SW480 (cell line): ENCODE measurements around the gene SHC3.

ENCODE experiments used
- DNase-seq: peaks from one replicate; pipeline ENCODE4 v3.0.0-alpha.2; 2016; ENCODE audit warnings: low spot score

The SHC3 gene

DNA sequence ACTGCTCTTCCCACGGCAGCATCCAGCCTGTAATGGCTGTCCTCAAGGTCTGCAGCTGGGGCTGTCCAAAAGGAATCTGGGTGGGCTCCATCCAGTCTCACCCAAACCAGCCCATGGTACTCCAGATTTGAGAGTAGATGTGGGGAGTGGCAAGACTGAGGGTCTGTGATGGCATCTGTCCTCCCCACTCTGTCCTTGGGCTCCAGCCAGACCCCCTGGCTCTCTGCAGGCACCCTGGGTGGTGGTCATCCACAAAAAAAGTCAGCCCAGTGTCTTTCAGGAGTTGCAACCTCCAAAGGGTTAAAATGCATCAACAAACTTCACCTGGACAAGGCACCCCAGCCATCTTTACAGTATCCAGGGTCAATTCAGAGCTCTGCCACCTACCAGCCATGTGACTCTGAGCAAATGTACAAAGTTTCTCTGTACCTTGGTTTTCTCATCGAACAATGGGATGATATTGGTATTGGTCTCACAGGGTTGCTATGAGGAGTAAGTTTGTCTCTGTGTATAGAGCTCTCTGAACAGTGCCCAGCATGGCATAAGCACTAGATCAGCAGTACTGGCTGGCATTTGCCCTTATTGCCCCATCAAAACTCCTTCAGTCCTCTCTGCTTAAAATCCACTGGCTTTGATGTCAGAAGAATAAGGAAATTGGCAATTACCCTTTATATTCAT is 194.6 kb downstream of the SHC3 start:
- no peak for DNase-seq

DNA sequence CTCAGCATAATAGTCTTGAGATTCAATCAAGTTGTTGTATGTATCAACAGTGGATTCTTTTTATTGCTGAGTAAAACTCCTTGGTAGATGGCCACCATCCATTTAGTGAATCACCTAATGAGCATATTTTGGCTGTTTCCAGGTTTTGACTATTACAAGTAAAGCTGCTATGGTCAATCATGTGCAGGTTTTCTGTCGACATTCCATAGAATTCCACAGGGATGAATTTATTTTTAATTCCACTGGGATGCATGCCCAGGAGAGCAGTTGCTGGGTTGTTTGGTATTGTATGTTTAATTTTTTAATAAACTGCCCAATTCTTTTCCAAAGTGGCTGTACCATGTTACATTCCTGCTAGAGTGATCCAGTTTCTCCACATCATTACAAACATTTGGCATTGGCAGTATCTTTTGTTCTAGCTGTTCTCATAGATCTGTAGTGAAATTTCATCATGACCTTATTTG is 197.8 kb downstream of the SHC3 start:
- DNase-seq, result no peak

DNA sequence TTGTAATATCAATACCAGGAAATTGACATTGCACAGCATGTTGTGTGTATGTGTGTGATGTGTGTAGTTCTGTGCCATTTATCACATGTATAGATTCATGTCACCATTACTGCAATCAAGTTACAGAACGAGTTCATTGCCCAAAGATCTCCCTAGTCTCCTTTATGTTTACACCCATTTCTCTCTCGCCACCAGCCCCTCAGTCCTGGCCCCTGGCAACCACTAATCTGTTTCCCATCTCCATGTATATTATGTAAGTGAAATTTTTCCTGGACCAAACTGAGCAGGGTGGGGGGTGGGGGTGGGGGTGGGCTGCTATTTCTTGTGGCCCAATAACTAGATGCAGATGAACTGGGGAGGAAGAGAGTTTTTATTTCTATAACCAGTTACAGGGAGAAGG is 198.8 kb downstream of the SHC3 start:
- no peak for DNase-seq

DNA sequence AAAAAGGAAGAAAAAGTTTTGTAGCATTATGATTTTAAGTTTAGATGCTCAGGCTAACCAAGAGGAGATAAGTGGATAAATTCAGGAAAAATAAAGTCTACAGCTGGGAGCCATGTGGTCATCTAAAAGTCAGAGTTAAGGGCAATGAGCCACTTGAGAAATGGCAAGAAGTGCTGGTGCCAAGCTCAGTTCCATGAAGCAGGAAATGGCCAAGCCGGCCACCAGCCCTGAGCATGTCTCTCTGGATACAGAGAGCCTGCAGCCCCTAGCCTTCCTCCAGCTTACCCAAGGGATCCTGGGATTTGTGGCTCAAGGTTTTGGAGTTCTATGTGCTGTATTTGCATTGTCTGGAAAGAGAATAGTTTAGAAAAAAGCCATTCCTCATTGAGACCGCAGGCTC is 199.6 kb downstream of the SHC3 start:
- no peak for DNase-seq

DNA sequence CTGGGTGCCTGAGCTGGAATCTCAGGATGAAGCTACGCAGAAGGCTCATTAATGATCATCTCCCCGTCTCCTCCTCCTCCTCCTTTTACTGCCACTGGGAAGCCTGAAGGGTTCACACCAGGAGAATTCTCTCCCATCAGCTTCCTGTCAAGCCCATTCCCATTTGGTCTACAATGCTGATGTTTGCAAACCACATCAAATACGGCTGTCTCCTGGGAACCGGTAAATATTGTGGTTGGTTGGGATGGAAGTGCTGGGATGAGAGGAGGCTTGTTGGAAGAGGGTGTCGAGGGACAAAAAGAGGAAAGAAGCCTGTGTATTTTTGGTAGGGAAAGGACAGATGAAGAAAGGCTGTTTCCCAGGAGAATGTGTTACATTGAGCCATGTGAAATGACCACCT is 200.6 kb downstream of the SHC3 start:
- peak; percentile 92 for DNase-seq

DNA sequence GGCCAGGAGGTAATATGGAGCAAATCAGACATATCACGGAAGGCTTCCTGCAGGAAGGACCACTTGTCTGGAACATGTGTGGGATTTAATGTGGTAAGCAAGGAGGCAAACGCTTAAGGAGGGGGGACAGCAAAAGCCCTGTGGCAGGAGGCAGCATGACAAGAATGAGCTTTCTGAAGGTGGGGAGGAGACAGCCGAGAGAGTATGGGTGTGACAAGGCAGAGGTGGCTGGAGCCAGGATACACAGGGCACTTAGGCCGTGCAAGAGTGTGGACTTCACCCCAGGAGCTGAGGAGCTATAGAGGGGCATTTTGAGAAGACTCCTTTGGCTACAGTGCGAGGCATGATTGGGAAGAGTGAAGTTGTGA is 201.7 kb downstream of the SHC3 start:
- DNase-seq, result no peak

DNA sequence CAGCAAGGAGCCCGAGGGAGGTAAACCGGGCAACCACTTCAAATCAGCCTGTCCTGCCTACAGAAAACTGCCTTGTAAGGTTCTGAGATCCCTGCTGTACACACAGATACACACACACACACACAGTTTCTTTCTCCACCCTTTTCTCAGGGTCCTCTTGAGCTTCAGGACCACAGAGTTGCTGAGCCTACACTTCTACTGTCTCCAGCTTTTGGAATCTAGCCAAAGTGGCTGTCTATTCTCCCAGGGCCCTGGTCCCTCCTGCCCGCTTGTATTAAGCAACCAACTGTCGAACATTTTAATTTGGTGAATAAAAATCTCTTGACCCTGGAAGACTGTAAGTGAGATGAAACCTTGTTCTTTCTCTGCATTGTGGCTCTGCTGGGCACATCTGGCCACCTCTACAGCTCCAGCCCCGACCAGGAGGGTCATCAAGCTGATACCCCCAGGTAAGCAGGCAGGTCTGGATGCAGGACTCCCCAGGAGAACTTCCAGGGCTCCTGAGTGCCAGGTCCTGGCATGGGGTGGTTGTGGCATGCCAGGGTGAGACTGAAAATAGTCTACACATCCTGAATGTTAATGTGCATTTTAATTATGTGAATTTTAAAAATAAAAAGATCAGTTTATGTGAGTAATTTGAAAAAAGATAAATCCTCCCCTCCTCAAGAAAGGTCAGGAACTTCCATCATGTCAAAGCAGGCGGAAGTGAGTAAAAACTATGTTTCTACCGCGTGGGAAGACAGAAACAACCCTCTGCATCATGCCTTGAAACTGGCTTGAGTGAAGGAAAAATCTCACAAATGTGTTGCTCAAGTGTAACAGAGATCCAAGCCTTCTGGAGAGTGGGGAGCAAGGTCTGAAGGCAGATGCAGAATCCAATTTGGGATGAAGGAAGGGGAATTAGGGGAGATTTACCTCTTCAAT is 202.4 kb downstream of the SHC3 start:
- DNase-seq, result no peak

DNA sequence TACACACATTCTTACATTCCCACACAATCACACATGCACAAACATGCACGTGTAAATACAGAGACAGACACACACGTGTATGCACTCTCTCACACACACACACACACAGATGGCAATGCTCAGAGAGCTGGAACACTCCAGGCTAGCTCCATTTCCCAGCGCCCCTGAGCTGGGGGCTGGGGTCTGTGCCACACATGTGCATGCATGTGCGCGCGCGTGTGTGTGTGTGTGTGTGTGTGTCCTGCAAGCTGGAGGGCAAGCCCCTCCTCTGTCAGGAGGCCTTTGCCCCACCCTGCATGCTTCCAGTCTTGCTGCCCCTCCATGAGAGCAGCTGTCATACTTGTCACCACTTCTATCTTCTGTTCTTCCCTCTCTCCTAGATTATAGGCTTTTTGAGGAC is 204.0 kb downstream of the SHC3 start:
- no peak for DNase-seq

DNA sequence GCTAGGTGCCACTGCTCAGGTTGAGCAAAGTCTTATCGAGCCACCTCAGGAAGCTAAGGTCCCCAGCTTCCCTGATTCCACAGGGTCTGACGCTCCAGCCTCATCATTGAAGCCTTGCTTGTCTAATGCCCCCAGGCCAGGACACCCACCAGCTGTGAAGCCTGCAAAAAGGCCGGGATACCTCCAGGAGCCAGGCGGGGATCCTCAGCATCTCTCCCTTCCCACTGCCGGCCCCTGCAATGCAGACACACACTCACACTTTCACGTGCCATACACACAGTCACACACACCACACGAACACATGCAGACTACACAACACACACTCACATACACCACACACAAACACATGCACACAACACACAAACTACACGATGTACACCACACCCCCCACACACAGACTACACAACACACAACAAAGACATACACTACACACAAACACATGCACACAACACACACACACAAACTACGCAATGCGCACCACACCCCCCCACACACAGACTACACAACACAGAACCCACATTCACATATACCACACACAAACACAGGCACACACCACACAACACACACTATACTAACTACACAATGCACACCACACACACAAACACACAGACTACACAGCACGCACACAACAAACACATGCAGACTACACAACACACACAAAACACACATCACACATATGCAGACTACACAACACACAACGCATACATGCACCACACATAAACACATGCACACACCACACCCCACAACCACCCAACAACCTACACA is 205.2 kb downstream of the SHC3 start:
- no peak for DNase-seq

DNA sequence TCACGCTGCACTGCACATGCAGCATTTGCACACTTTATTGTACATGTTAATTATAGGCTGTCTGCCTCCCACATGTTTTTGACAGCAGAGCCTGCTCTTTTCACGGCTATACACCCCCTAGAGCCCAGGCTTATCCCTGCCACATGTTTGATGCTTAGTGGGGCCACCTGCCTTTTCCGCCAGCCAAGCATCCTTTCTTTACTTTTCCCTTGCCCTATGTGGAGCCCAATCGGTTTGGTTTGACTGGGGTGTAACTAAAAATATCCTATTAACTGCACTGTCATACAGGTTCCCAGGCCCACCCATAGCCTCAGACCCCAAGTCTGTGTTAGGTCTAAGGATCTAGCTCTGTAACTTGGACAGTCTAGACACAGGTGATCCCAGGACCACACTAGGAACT is 206.2 kb downstream of the SHC3 start:
- no peak for DNase-seq

DNA sequence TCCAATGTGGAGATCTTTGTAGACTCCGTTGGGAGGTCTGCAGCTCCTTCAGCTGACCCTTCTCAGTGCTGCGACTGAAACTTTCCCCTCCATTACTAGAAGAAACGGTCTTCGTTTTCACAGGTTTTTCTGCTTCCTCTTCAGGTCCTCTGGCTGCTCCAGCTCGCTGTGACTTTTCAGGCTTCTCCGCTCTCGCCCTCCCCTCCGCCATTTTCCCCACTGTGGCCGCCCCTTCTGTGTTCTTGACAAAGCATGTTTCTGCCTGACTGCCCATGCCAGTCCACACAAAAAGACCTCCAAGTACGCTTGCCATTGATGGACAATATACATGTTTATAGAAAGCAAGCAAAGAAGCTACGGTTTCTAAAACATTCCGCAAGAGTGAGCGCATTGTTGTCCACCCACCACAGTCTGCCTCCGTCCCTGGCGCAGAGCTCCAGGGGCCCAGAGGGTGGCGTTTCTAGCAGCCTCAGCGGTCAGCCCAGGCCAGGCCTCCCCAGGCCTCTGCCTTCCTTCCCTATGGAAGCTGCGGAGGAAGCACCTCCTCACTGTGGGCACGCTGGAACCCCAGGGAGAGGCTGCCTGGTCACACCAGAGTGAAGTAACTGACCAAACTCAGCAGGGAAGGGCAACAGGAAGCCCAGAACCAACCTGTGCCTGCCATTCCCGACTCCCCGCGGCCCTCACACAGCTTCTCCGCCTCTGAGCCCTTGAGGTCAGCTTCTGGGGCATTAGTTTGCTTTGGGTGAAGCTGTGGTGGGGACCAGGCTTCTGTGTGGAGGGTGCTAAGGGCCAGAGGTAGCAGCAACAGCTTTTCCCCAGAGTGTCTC is 207.3 kb downstream of the SHC3 start:
- DNase-seq, result no peak

DNA sequence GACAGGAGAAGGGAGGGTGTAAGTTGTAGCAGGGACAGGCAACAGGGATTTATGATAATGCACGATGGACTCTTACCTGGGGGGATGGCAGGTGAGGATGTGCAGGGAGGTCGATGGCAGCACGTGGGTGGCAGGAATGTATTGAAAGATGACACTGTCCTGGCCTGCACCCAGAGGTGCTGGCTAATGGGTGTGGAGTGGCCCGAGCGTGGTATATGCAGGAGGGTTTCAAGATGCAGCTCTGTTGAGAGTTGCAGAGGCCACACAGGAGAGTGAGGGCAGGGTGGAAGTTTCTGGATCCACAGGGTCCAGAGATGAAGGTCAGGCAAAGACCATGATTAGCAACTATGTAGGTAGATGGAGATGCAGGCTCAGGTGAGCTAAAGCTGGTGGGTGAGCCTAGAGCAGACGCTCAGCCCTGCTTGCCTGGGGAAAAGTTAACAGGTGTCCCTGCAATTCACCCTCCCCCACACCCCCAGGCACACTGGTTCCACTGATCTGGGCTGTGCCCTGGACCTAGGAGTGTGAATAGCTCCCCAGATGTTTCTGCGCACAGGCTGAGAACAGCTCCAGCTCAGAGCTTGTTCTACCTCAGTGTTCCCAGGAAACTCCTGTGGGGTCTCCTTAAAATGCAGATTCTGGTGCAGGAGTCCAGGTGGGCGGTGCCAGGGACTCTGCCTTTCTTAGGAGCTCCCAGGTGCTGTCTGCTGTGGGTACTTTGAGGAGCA is 208.8 kb downstream of the SHC3 start:
- DNase-seq, result no peak

DNA sequence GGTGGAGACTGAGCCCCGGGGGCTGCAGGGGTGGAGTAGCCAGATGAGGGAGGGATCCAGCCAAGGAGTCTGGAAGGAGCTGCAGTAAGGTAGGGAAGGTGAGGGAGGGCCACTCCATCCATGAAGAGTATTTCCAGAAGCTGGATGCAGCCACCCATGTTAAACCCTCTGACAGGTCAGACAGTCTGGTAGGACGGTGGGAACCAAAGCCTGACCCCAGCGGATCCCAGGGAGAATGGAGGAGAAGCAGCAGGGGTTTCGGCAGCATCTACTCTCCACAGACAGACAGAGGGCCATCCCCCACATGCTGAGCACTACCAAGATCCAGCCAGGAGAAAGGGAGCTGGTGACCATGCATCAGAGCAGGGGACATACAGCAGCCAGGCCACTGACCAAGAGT is 209.8 kb downstream of the SHC3 start:
- no peak for DNase-seq

DNA sequence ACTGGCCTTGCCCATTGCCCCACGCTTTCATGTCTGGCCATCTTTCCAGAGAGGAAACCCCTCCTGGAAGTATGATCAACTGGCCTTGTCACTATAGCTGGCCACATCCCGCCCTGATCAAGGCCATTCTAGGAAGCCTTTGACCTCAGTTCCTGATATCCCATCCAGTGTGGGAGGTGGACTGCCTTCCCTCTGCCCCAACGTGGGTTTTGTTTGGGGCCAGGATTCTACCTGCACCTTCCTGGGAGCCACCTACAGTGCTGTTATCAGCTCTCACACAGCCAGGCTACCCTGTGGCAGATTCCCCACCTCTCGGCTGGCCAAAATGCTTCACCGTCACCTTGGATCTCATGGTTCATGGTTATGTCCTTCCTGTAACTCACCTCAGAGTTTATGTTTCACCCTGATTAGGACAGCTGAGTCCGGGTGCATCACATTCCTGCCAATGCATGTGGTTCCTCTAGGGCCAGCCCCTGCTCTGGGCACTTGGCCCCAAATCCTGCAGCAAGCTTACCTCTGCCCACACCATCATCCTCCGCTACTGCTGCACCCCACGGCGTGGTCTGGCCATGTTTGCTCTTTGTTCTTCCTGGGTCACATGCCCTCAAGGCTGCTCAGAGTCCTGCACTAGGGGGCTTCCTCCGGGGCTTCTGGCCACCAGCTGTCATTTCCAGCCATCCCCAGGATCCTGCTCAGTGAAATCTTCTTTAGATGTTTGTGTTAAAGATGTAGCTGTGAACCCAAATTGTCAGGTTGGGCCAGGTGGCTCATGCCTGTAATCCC is 211.5 kb downstream of the SHC3 start:
- no peak for DNase-seq

DNA sequence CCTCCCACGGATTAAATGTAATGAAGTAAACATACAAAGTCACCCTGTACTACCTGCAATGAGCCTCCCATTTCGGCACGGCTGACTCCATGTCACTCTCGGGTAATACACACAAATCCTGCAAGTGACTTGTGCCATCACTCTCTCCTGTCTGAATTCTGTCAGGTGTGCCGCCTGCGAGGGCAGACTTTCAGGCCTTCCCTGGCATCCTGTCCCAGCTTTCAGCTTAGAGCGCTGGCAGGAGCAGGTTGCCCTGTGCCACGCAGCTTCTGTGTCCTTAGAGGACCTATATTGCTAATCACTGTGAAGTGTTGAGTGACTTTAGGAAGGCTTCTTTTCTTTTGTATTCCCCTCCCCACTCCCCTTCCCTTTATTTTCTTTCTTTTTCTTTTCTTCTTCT is 213.1 kb downstream of the SHC3 start:
- DNase-seq, result no peak

DNA sequence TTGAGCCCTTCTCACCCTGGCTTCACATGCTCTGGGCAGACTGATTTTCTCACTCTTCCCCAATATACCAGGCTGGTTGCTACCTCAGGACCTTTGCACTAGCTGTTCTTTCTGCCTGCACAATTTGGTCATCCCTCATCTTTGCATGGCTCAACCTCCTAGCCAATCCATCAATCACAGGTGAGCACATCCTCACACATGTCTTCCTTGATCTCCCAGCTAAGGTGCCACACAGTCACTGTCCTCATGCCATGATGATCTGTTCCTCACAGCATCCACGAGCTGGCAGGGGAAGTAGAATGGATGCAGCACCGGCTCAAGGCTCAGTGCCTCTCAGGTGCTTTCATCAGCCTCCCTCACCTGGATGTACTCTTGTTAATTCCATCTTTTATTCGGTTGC is 218.0 kb downstream of the SHC3 start:
- DNase-seq, result no peak

DNA sequence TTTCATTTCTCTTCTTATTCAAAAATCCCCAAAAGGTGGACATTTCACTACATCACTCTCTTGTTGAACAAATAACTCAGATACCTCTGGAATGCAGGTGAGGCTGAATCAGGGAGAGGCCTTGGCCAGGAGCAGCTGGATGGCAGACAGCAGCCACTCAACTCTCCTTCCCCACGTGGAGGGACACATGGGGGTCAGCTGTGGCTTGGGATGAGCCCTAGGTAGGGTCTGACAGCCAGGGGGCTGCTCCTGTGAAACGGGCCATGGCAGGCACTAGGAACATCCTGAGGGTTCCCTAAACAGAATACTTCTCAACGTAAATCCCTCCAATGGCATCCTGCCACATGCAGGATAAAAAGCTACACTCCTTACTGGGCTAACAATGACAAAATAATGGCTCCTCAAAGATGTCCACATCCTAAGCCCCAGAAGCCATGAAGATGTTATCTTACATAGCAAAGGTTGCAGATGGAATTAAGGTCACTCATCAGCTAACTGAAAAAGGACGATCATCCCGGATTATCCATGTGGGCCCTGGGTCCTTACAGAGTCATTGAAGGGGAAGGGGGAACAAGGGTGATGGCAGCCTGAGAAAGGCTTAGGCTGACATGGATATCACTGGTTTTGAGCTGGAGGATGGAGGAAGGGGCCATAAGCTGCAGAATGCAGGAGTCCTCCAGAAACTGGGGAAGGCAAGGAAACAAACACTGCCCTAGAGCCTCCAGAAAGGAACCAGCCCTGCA is 218.7 kb downstream of the SHC3 start:
- DNase-seq, result no peak

DNA sequence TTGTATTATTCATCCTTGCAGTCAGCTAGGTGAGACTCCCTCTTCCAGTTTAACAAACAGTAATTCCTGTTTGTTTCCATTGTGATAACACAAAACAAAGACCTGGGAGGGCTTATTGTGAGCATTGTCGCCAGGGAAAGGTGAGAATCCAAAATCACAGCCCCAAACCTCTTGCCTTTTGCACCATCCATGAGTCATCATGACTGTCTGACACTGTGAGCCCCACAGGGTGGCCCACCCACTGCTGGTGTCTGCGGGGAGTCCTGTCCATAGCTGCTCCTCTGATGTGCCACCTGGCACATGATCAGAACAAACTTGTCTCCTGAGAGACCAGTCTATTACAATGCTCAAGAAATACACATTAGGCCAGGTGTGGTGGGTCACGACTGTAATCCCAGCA is 221.1 kb downstream of the SHC3 start:
- DNase-seq, result no peak
